PFSK-1 (cell line): Measurements from ENCODE around the gene TMEM244.

ENCODE experiments used
- FOXP2 ChIP-seq: optimal IDR thresholded peaks from 2 replicates; pipeline ENCODE3; 2011; ENCODE audit warnings: borderline replicate concordance, control low read depth, inconsistent platforms; ENCODE audit not compliant: insufficient read depth; ENCODE audit errors: extremely low read length, extremely low read depth
- POLR2AphosphoS5 ChIP-seq: IDR thresholded peaks from 2 replicates; pipeline ENCODE4 v1.6.1; 2012; ENCODE audit warnings: low read depth, mild to moderate bottlenecking, control low read depth, low read length, moderate library complexity
- SIN3A ChIP-seq: IDR thresholded peaks from 2 replicates; pipeline ENCODE4 v1.6.1; 2012; ENCODE audit warnings: mild to moderate bottlenecking, low read length, moderate library complexity, borderline replicate concordance; ENCODE audit not compliant: insufficient read depth
- TAF1 ChIP-seq: IDR thresholded peaks from 2 replicates; pipeline ENCODE4 v1.6.1; 2012; ENCODE audit warnings: low read length, control low read depth, borderline replicate concordance; ENCODE audit not compliant: insufficient read depth
- TF ChIP-seq, protein P1 (sequence below), 2 experiments: IDR thresholded peaks; 2 replicates each; pipeline versions ENCODE4 v1.6.1 to v1.8.0; 2011 to 2012; ENCODE audit warnings: low read depth in 2 of 2, low read length in 2 of 2, control low read depth in 1 of 2, inconsistent platforms in 1 of 2, mild to moderate bottlenecking in 1 of 2, moderate library complexity in 1 of 2; ENCODE audit not compliant: insufficient read depth in 1 of 2

The TMEM244 gene

DNA sequence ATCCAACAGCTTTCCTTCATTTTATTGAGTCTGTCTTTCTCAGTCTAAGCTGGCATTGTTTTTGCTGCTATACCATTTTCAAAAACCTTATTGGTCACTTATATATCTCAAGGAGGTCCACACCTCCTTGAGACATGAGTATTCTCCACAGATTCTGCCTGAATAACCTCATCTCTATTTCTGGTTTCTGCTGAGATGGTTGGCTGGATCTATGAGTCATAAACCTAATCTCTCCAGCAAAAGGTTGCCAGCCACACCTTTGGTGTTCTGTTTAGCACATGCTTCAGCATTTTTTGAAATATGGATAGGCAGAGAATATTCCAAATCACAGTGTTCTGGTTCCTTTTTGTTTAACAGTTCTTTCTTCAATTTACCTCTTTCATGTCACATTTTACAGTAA lies 40.8 kb upstream of the TMEM244 start:
- TF ChIP-seq POLR2AphosphoS5 = no peak
- TF ChIP-seq TAF1 = no peak
- TF ChIP-seq FOXP2 = no peak
- no peak for TF ChIP-seq SIN3A
- TF ChIP-seq, protein P1, sequence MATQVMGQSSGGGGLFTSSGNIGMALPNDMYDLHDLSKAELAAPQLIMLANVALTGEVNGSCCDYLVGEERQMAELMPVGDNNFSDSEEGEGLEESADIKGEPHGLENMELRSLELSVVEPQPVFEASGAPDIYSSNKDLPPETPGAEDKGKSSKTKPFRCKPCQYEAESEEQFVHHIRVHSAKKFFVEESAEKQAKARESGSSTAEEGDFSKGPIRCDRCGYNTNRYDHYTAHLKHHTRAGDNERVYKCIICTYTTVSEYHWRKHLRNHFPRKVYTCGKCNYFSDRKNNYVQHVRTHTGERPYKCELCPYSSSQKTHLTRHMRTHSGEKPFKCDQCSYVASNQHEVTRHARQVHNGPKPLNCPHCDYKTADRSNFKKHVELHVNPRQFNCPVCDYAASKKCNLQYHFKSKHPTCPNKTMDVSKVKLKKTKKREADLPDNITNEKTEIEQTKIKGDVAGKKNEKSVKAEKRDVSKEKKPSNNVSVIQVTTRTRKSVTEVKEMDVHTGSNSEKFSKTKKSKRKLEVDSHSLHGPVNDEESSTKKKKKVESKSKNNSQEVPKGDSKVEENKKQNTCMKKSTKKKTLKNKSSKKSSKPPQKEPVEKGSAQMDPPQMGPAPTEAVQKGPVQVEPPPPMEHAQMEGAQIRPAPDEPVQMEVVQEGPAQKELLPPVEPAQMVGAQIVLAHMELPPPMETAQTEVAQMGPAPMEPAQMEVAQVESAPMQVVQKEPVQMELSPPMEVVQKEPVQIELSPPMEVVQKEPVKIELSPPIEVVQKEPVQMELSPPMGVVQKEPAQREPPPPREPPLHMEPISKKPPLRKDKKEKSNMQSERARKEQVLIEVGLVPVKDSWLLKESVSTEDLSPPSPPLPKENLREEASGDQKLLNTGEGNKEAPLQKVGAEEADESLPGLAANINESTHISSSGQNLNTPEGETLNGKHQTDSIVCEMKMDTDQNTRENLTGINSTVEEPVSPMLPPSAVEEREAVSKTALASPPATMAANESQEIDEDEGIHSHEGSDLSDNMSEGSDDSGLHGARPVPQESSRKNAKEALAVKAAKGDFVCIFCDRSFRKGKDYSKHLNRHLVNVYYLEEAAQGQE (IDR thresholded peaks at IDR 0.05; ENCODE audit: insufficient read depth in 1 of 2, low read depth in 2 of 2, low read length in 2 of 2) = no peak

DNA sequence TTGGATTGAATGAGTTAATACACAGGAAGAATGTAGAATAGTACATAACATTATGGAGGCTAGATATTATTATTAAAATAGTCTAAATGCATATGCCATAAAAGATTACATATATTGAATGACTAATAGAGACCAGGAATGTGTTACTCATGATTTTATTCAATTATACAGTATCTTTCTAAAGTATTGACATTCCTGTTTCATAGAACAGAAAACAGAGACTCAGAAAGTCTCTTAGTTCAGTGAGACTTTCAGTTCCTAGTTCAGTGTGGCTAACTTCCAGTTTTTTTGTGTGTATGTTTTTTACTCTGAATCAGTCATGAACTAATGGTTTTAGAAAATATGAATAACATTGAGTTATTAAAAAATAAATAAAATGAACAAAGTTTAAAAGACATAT lies 34.6 kb upstream of the TMEM244 start:
- TF ChIP-seq, protein P1 (IDR thresholded peaks at IDR 0.05; ENCODE audit: insufficient read depth in 1 of 2, low read depth in 2 of 2, low read length in 2 of 2) = no peak
- TF ChIP-seq SIN3A = no peak
- no peak for TF ChIP-seq POLR2AphosphoS5
- no peak for TF ChIP-seq TAF1
- no peak for TF ChIP-seq FOXP2

DNA sequence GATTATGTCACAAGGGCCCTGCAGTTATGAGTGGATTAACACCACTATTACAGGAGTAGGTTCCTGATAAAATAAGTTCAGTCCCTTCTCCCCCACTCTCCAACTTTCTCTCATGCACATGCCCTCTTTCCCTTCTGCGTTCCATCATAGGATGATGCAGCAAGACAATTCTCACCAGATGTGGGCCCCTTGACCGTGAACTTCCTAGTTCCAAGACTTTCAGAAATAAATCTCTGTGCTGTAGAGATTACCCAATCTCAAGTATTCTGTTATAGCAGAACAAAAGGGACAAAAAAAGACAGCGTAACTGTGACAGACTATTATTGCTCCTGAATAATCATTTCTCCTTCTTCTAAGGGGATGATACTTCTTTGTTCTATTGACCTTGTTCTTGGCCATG lies 33.8 kb upstream of the TMEM244 start:
- TF ChIP-seq POLR2AphosphoS5 (no peak), TAF1 (no peak), SIN3A (no peak), FOXP2 (no peak)
- TF ChIP-seq, protein P1 (IDR thresholded peaks at IDR 0.05; ENCODE audit: insufficient read depth in 1 of 2, low read depth in 2 of 2, low read length in 2 of 2) = no peak

DNA sequence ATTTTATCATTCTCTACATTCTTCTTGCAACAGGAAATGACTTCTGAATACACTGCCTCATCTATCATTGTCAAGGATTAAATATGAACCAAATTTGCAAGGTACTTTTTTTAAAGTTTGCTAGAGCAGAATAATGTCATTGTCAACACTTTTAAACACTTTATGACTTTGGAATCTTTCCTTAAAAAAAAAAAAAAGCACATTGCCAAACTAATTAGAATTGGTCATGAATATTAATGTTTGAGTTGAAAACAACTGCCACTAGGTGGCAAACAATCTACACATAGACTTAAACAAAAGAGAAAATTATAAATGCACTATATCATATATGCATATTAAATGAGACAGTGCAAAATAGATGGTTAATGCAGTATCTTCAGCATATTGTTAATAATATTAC lies 32.5 kb upstream of the TMEM244 start:
- TF ChIP-seq FOXP2 (no peak), TAF1 (no peak), POLR2AphosphoS5 (no peak), SIN3A (no peak)
- TF ChIP-seq, protein P1 (IDR thresholded peaks at IDR 0.05; ENCODE audit: insufficient read depth in 1 of 2, low read depth in 2 of 2, low read length in 2 of 2) = no peak

DNA sequence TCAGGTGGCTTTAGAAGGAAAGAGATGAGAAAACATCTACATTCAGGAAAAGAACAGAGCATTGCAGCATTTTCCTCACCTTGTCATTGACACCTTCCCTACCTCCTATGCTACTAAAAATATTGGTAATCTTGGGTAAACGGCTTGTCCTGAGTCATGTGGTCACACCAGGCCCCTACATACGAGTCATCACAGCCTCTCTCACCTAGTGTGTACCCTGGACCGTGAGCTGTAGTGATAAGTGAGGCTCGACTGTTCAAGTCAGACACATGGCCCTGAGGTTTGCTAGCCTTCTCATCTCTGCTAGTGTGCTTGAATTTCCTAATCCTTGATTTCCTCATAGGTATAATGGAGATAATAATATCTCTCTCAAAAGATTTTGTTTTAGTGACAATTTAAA lies 29.6 kb upstream of the TMEM244 start:
- TF ChIP-seq SIN3A (no peak), POLR2AphosphoS5 (no peak), FOXP2 (no peak), TAF1 (no peak)
- TF ChIP-seq, protein P1 (IDR thresholded peaks at IDR 0.05; ENCODE audit: insufficient read depth in 1 of 2, low read depth in 2 of 2, low read length in 2 of 2) = no peak
